CD4-positive, alpha-beta T cell treated with Interleukin-6 at 100 ng/mL for 8 hours (primary cell): Measurements from ENCODE around the gene CREM.
"Not testable (repeated sequence)": the region's sequence is repeated elsewhere in the genome, so short reads cannot be mapped to it uniquely, and the experiment has no call there.

ENCODE experiments used
- DNase-seq: peaks from one replicate; pipeline ENCODE4 v3.0.0-alpha.2; 2020; ENCODE audit warnings: mixed read lengths, low spot score

Gene CREM

DNA sequence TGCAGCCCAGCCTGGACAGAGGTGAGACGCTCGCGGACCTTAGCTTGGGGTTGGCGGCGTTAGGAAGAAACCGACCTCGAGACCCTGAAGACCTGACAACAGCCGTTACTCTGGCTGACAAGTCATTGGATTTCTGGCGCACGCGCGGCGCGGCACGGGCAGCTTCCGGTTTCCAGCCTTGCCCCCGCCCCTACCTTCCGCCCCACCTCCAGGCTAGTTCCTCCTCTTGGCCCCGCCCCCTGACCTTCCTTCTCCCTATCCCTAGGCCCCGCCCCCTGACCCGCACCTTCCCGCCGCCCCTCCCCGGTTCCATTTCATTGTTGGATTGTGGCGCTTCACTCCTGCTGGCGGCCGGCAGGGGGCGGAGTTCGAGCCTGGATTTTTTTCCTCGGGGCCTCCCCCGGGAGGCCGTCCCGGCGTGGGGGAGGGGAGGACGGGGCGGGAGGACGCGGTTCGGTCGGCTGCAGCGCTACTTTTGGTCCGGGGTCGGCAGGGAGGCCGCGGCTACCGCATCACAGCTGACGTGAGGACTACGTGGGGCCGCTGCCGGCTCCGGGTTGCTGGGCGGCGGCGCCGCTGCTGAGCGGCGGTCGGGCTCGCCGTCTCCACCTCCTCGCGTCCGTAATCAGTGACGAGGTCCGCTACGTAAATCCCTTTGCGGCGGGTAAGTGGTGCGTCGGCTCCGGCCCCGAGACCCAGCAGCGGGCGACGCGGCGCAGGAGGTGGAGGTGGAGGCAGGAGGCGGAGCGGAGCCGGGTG is at the start of gene CREM:
CREM (plus strand) TSS at position 317 of the 759 bp plus-strand sequence. CDS start 10,990 bp downstream, outside the sequence.
- DNase-seq: peak; percentile 99

DNA sequence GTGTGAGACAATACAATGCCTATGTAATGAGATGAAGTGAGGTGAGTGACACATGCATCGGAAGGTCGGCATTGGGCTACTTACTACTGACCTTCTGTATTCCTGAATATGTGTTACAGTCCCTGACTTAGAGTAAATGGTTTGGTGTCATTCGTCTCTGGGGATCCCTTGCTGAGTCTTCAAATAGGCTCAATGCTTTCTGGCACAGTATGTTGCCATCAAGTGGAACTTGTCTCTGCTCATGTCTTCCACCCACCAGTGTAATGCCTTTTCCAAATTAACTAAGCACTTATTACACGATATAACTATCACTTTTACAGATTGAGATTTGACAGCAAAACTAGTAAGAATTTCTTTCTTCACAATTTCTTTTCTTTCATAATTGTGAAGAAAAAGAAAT is 47.4 kb upstream of the CREM start:
- DNase-seq: no peak

DNA sequence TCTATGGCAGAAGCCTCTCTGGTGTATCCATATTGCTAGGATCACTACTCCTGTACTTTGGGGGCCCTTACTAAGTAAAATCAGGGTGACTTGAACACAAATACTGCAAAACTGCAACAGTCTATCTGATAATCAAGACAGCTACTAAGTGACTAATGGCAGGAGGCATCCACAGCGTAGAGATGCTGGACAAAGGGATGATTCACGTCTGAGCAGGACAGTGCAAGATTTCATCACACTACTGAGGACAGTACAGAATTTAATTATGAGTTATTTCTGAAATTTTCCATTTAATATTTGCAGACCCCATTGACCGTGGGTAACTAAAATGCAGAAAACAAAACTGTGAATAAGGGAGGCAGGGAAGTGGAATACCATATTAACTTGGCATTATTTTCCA is 46.9 kb upstream of the CREM start:
- DNase-seq: no peak

DNA sequence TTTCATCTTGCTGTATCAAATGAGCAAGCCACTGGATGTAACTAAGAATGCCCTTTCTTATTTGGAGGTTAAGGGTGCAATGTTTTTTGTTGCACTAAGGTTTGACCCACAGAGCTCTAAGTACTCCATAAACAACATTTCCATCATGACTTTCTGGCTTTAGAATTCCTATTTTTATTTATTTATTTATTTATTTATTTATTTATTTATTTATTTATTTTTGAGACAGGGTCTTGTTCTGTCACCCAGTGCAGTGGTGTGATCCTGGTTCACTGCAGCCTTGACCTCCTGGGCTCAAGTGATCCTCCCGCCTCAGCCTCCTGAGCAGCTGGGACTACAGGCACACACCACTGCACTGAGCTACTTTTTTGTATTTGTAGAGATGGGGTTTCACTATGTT is 46.4 kb upstream of the CREM start:
- DNase-seq: not testable (repeated sequence)

DNA sequence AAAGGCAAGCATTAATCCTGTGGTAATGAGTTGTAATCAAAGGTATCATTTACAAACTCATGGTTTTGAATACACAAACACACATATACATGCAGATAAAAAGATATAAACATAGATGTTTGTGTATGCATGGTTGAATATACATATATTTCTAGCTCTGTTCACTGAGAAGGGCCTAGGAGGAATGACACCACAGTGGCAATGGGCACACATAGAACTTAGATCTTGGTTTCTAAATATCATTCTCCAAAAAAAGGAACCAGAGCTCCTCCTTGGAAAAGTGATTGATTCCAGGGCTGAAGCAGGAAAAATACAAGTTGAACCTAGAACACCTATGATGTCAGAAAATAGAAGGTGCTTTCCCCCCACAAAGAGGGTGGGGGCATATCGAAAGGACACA is 43.4 kb upstream of the CREM start:
- no peak for DNase-seq

DNA sequence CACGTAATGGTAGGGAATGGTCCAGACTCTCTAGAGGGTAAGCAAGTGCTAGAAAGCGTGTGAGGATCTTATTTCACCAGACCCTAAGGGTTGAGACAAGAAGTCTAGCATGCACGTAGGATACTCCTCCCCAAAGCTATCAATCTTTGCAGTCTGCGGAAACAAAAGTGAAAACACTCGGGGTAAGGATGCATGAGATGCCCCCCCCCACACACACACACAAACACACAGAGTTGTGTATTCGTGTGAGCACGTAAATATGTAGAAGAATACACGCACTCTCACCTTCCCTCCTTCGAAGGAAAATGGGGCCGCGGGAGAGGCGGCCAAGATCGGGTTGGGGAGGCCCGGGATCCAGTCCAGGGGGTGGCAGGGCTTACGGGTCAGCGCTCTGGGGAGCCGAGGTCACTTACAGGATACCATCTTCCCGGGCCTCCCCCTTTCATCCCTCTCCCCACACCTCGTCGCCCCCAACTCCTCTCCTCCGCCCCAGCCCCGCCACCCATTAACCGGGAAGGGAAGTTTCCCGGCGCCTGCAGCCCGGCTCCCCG is 37.0 kb upstream of the CREM start:
- DNase-seq: peak; percentile 10

DNA sequence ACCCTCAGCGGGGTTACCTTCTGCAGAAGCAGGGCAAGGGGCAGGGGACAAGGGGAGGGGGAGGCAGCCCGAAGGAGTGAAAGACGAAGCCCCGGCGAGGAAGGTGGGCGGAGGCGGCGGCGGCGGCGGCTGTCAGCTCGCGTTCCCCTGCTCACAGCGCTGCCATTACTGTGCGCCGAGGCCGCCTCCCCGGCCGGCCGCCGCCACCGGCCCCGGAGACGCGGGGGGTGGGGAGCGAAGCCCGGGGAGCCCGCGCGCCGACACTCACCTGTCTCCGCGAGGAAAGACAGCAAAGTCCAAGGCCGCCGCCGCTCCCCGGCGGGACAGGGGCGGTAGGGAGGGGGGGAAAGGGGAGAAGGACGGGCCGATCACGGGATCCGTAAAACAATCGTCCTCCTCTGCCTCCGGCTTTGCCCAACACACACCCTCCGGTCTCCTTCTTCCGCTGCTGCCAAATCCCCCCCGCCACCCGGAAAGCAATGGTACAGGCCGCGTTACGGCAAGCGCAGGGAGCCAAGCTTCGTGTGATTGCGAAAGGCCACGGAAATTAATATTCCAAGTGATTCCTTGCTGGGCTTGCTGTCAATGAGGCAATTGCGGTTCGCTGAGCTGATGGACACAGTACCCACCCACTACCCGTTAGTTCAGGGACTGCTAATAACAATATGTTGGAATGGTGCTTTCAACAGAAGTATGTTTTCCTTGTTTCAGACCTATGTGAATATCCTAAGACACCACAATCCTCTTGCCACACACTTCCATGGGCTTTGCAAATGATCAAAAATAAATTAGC is 36.3 kb upstream of the CREM start, which contains the start of gene CUL2:
CUL2 (minus strand) TSS at position 180 of the 793 bp plus-strand sequence. CDS start 19,024 bp downstream, outside the sequence.
- DNase-seq: peak; percentile 89

DNA sequence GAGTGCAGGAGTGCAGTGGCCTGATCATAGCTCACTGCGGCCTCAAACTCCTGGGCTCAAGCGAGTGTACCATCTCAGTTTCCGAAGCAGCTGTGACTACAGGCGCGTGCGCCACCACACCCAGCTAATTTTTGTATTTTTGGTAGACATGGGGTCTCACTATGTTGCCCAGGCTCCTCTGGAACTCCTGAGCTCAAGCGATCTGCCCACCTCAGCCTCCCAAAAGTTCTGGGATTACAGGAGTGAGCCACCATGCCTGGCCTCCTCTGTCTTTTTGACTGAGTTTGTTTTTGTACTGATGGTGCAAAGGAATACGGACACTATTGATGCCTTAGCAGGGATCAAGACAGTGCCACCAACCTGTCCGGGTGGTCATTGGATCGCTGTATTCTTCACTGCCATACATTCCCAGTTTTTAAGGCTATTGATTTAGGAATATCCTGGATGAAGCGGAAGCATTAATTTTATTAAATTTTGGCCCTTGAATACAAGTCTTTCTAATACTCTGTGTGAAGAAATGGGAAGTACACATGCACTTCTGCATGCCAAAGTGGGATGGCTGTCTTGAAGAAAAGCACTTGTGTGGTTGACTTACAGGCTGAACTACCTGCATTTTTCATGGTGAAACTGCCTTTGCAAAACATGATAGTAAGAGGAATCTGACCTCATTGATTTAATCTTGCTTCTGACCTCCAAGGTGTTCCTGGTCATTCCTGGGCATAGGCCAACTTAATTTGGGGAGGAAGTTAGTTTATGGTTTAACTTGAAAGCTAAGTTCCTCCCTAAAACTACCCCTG is 34.5 kb upstream of the CREM start:
- no peak for DNase-seq

DNA sequence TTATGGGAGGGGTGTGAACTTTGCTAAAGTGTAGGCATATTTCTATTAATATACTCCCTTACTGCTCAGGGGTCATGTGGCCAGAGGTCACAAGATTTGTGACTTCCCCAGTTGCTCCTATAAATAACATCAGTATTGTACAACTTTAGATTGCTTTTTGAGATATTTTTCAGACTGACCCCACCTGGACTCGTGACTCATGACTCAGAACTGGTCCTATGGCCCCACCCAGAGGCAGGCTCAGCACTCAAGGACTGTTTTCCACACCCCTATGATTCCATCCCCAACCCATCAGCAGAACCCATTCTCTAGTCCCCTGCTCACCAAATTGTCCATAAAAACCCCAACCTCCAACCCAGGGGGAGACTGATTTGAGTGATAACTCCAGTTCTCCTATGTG is 33.8 kb upstream of the CREM start:
- no peak for DNase-seq

DNA sequence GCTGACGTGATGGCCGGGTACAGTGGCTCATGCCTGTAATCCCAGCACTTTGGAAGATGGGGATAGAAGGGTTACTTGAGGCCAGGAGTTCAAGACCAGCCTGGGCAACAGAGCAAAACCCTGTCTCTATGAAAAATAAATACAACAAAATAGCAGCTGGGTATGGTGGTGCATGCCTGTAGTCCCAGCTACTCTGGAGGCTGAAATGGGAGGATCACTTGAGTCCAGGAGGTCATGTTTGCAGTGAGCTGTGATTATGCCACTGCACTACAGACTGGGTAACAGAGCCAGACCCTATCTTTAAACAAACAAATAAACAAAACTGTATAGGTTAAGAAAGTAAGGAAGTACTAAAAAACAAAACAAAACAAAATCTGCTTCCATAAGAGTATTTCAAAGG is 30.3 kb upstream of the CREM start:
- DNase-seq: no peak

DNA sequence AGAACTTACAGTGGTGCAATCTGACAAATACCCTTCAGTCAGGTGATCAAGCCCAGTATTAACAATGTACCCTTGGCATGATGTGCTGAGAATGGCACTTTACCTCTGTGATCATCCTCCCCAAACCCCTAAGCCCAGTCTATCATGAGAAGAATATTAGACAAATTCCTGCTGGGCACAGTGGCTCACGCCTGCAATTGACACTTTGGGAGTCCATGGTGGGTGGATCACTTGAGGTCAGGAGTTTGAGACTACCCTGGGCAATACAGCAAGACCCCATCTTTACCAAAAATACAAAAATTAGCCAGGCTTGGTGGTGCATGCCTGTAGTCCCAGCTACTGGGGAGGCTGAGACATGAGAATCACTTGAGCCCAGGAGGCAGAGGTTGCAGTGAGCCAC is 29.1 kb upstream of the CREM start:
- no peak for DNase-seq

DNA sequence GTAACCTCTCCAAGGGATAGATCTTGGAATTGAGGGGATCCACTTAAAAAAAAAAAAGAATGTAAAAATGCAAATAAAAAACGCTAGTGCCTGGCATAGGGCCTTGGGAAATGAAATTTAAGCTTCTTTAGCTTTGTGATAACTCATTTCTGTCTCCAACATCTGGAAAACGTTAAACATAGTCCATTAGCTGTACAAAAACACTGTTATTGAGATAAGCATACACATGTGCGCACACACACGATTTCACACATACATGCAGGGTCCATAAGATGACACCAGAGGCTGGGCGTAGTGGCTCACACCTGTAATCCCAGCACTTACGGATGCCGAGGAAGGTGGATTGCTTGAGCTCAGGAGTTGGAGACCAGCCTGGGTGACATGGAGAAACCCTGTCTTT is 22.8 kb upstream of the CREM start:
- DNase-seq: no peak

DNA sequence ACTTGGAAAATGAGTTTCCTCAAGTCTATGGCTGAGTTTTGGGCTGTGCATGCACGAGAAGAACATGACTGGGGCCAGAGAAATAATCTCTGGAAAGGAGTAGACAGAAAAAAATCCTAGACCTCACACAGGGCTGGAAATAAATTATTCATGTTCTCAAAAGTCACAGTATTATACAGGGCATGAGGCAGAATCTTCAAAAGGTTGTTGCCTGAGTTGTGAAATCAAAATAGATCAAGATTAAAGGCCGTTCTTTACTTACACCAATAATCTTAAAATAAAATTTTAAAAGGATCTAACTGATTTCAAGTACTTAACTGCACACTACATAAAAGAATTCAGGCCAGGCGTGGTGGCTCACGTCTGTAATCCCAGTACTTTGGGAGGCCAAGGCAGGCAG is 14.1 kb upstream of the CREM start:
- no peak for DNase-seq

DNA sequence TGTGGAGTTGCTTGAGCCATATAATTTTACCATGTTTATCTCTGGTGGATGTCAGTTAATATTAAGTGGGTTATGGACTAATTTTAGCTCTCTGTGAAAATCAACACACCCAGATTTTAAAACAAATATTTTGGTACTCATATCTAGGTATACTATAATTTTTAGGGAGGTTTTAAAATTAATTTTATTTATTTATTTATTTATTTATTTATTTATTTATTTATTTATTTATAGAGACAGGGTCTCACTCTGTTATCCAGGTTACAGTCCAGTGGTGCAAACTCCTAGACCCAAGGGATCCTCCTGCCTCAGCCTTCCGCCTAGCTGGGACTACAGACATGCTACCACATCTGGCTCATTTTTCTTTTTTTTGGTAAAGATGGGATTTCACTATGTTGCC is 7.3 kb upstream of the CREM start:
- no peak for DNase-seq

DNA sequence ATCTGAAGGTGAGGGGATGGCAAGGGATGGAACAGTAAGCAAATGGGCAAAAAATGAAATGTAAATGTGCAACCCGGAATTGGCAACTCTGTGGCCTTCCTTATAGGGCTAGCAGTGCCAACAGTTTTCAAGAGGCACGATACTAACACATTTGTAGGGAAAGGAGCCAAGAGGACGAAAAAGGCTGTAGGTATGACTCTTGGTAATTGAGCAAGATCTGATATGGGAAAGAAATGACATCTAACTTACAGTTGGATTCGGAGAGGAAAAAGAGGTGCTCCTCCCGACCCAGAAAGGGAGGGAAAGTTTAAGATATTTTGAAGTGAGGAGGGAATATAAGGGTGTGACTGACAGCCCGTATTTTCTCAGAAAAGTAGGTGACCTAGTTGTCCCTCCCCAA is 2.1 kb upstream of the CREM start:
- DNase-seq: no peak

DNA sequence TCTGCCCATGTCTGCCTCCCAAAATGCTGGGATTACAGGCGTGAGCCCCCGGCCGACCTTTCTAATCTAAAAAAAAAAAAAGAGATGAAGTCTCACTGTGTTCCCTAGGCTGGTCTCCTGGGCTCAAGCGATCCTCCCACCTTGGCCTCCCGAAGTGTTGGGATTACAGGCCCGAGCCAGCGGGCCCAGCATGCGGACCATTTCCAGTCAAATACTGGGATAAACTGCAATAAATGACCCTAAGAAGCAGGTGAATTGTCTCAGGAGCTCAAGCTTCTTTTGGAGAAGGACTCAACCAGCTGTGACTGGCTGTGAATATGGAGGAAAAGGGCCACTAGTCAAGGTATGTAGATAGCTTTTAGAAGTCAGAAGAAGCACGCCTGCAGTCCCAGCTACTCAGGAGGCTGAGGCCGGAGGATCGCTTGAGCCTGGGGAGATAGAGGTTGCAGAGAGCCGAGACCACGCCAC is 550 bp upstream of the CREM start:
- DNase-seq: no peak

DNA sequence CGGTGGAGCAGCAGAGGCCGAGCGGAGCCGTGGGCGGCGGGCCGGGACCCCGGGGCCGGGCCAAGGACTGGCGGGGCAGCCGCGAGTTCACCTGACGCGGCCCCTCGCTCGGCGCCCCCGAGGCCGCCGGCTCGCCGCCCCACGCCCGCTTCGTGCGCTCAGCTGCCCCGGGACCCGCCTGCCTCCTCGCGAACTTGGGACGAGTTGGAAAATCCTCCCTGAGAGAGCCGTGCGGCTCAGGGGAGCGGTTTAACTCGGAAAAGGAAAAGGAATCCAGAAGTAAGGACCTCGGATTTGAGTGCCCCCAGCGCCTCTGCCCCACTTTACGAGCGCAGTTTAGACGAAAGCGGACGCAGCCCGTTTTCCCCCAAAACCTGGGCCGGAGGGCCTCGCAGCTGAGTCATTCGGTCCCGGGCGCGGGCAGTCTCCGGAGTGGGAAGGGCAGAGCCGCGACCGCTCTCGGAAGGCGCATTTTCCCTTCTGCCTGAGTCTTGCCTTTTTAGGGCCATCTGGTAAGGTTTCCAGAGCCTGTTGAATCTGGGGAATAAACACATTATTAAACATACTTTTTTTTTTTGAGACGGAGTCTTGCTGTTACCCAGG is 744 bp downstream of the CREM start:
- peak; percentile 22 for DNase-seq

DNA sequence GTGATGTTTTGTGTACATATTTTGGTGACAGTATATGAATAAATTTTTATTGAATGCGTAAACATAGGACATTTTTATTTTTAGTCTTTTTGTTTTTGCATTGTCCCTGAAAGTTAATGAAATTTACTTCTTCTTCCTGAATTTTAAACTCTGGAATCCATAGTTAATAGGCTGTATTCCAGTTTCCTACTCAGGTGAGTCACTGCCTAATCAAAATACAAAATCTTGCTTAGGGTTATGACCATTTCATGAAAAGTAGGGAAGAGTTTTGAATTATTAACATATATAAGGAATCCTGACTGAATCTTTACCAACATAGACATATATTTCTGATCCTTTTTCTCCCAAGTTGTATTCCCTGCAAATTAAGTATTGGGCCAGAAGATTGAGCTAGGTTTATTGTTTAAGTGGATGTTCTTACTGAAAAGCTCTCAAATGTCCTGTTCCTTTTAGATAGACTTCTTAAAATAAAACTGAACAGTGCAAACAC is 2.6 kb downstream of the CREM start:
- DNase-seq: no peak

DNA sequence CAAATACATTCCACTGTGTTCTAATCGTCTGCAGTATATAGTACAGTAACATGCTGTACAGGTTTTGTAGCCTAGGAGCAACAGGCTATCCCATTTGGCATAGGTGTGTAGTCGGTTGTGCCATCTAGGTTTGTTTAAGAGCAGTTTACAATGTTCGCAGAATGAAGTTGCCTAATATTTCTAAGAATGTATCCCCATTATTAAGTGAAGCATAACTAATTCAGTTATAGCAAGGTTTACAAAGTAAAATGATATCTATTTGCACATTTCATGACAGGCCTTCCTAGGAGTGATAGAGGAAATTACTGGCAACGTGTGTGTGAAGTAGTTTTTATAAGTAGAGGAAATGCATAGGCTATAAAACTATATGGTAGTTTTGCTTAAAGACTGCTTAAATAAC is 4.0 kb downstream of the CREM start:
- no peak for DNase-seq

DNA sequence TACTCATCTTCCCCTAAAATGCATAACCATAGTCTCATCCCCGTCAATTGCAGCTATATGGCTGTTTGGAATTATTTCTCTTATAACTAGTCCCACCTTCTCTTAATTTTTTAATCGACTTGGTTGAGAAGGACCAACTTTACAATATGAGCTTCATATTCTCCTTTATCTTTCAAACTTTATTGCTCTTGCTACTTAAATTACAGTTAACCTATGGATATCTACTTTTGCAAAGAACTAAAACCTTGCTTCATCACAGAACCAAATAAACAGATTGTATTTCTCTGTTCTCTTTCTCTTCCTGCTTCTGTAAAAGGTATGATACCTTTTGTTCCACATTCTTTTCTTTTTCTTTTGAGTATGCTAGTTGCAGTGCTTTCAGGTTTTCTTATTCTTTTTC is 6.1 kb downstream of the CREM start:
- DNase-seq: no peak

DNA sequence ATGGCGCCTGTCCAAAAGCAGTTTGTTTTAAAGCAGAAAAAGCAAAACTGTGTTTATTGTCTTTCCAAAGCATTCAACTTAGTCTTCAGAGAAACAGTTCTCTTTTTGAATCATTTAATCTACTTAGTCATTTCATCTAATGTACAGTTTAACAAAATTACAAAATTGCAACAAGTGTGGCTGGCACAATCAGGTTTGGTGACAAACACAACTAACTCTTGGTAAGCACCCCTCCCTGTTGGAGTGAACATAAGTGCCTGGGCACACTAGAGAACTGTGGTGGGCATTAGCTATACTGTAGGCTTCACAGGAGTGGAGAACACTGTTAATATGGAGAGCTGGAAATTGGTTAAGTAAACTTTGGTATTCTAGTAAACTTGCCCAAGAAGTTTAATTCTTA is 6.9 kb downstream of the CREM start:
- DNase-seq: no peak

DNA sequence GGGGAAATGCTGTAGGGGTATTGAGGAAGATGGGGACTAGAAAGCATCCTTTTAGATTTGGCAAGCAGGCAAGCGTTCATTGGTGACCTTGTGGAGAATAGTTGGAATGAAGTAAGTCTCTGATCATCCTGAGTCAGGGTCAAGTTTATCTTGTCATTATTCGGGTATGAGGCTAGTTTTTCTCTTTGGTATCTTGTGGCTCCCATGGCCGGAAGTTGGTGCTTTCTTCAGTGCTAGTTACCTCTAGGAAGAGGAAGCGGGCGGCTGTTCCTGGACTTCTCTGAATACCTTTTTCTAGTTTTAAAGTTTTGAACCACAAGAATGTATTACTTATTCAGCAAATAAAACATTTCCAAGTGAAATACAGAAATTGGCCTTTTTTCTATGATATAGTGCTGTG is 9.2 kb downstream of the CREM start:
- DNase-seq: peak; percentile 33
